ENCODE measurements around the gene MARCHF6.

- TF ChIP-seq CTCF (IDR thresholded peaks at IDR 0.05) (peak in 4 of 12 donors; percentile 9 to 14 (median 11)), POLR2A (IDR thresholded peaks at IDR 0.05) (no peak)
Measured at GRCh38 chr5:10364186-10364689, 10.7 kb downstream of the MARCHF6 start.

All from heart left ventricle (tissue), 13 donors.